ENCODE results near the gene RIT1. TPM values are rescaled to one million over a fixed set of nuclear protein-coding genes. Genes with fewer than 3 reads are reported as not detected.

Gene RIT1
- total RNA-seq, 2 experiments from 2014 or later, result 19.4 to 20.0 TPM

- peak; percentile 68 for DNase-seq
- H3K36me3 Mint-ChIP-seq, result peaks cover 4% of the 10 kb centered on the region
- H3K27me3 Mint-ChIP-seq, result peaks cover 30% of the 10 kb centered on the region
- H3K27ac Mint-ChIP-seq, result peak overlapping the region; percentile 94
- H3K4me3 Mint-ChIP-seq, result peak overlapping the region; percentile 89
- peaks cover 39% of the 10 kb centered on the region for H3K4me1 Mint-ChIP-seq
- H3K9me3 Mint-ChIP-seq, result no peaks in the 10 kb centered on the region
These were observed 51.0 kb downstream of the RIT1 start for GRCh38 chr1:155859881-155860871.

- DNase-seq, result peak; percentile 92
- Mint-ChIP-seq H3K4me1 (peaks cover 42% of the 10 kb centered on the region), H3K36me3 (peaks cover 4% of the 10 kb centered on the region), H3K9me3 (no peaks in the 10 kb centered on the region), H3K27ac (peak within 1 kb of the TSS; percentile 94), H3K4me3 (peak within 1 kb of the TSS; percentile 89), H3K27me3 (peaks cover 30% of the 10 kb centered on the region)
These were observed 51.8 kb downstream of the RIT1 start, which contains the start of gene SYT11 for GRCh38 chr1:155859234-155859829. TSS of gene SYT11 (plus strand) at chr1:155859567. CDS start at chr1:155859762, 195 bp downstream.

GRCh38 chr1:155858800-155859233, 52.3 kb downstream of the RIT1 start:
- peaks cover 4% of the 10 kb centered on the region for H3K36me3 Mint-ChIP-seq
- peaks cover 30% of the 10 kb centered on the region for H3K27me3 Mint-ChIP-seq

GRCh38 chr1:155856975-155857930, 53.9 kb downstream of the RIT1 start, which contains the start of gene GON4L:
TSS of gene GON4L (minus strand) at chr1:155857214. CDS start at chr1:155853780, 3,434 bp downstream.
- H3K4me1 Mint-ChIP-seq, result peaks cover 49% of the 10 kb centered on the region
- peaks cover 25% of the 10 kb centered on the region for H3K27me3 Mint-ChIP-seq
- H3K36me3 Mint-ChIP-seq, result peaks cover 14% of the 10 kb centered on the region
- peak within 1 kb of the TSS; percentile 94 for H3K27ac Mint-ChIP-seq
- no peaks in the 10 kb centered on the region for H3K9me3 Mint-ChIP-seq
- DNase-seq, result peak; percentile 90
- peak within 1 kb of the TSS; percentile 99 for H3K4me3 Mint-ChIP-seq

More at GRCh38 chr1:155858800-155859233, 52.3 kb downstream of the RIT1 start:
- Mint-ChIP-seq H3K4me3 (peak overlapping the region; percentile 89), H3K27ac (peak overlapping the region; percentile 94), H3K4me1 (peaks cover 42% of the 10 kb centered on the region), H3K9me3 (no peaks in the 10 kb centered on the region)
- DNase-seq, result peak; percentile 41

GRCh38 chr1:155856257-155856974, 54.7 kb downstream of the RIT1 start:
- Mint-ChIP-seq H3K9me3 (no peaks in the 10 kb centered on the region), H3K4me1 (peaks cover 53% of the 10 kb centered on the region), H3K27ac (peak overlapping the region; percentile 94), H3K4me3 (peak overlapping the region; percentile 99), H3K36me3 (peaks cover 22% of the 10 kb centered on the region), H3K27me3 (peaks cover 19% of the 10 kb centered on the region)
- DNase-seq, result no peak

DNA sequence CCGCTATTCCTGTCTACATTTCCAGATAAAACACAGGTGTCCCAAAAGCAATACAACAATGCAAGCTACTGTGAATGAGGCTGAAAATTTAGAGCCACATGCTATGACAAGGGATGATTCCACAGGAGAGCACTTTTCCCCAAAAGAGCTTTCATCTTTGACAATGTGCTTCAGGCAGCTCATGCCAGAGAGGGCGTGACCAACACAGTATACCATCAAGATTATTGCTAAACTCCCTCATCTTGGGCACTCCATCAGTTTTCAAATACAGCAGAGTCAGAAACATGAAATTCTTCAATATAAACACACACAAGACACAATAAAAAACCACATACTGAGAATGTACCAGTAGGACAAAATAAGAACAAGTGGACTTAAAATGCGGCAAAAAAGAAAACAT, 60.8 kb downstream of the RIT1 start:
- H3K9me3 Mint-ChIP-seq, result no peaks in the 10 kb centered on the region
- no peak overlapping the region for H3K27ac Mint-ChIP-seq
- peaks cover 40% of the 10 kb centered on the region for H3K4me1 Mint-ChIP-seq
- no peaks in the 10 kb centered on the region for H3K27me3 Mint-ChIP-seq
- DNase-seq, result no peak
- no peak overlapping the region for H3K4me3 Mint-ChIP-seq
- H3K36me3 Mint-ChIP-seq, result peaks cover 55% of the 10 kb centered on the region

GRCh38 chr1:155847823-155848529, 63.2 kb downstream of the RIT1 start:
- no peak for DNase-seq
- Mint-ChIP-seq H3K27ac (peak overlapping the region; percentile 70), H3K27me3 (no peaks in the 10 kb centered on the region), H3K36me3 (peaks cover 67% of the 10 kb centered on the region), H3K4me3 (peak overlapping the region; percentile 9), H3K9me3 (no peaks in the 10 kb centered on the region), H3K4me1 (peaks cover 43% of the 10 kb centered on the region)

Other genes with a start within 250 kb of the RIT1 start
- gene YY1AP1, start 222.6 kb downstream of the RIT1 start, total RNA-seq, result 10 to 100 TPM; 66.8 to 67.0 TPM
- 100 to 1,000 TPM; 148 to 151 TPM for gene DAP3, start 222.3 kb downstream of the RIT1 start, total RNA-seq
- gene GON4L, start 54.1 kb downstream of the RIT1 start, total RNA-seq, result 10 to 100 TPM; 39.3 to 41.1 TPM
- 10 to 100 TPM; 12.2 to 12.8 TPM for gene SYT11, start 51.8 kb downstream of the RIT1 start, total RNA-seq
- 10 to 100 TPM; 53.2 to 54.7 TPM for gene KHDC4, start 23.1 kb upstream of the RIT1 start, total RNA-seq
- under 1 TPM in 1 of 2 experiments, not detected in 1; 0.16 TPM for gene RXFP4, start 30.3 kb upstream of the RIT1 start, total RNA-seq
- 100 to 1,000 TPM; 135 to 148 TPM for gene ARHGEF2, start 67.2 kb upstream of the RIT1 start, total RNA-seq
- 100 to 1,000 TPM; 155 TPM for gene SSR2, start 109.6 kb upstream of the RIT1 start, total RNA-seq
- 10 to 100 TPM; 42.6 to 47.1 TPM for gene UBQLN4, start 142.4 kb upstream of the RIT1 start, total RNA-seq
- 10 to 100 TPM; 45.9 to 49.1 TPM for gene LAMTOR2, start 143.4 kb upstream of the RIT1 start, total RNA-seq
- gene RAB25, start 149.8 kb upstream of the RIT1 start, total RNA-seq, result under 1 TPM; 0.64 to 0.99 TPM
- gene MEX3A, start 171.1 kb upstream of the RIT1 start, total RNA-seq, result under 1 TPM; 0.34 to 0.35 TPM
- gene LMNA, start 203.4 kb upstream of the RIT1 start, total RNA-seq, result 10 to 100 TPM; 32.3 to 37.8 TPM
- 10 to 100 TPM; 13.2 to 16.1 TPM for gene SEMA4A, start 242.2 kb upstream of the RIT1 start, total RNA-seq

All from activated naive CD8-positive, alpha-beta T cell treated with anti-CD3 and anti-CD28 coated beads for 36 hours (primary cell).